Stimulated activated CD4-positive, alpha-beta T cell treated with anti-CD3 and anti-CD28 coated beads, TNF-alpha, amount 100 ng/mL, for 1 hour (primary cell): ENCODE data around the gene ETFBKMT.
A peak's percentile ranks its signal among the peaks of the same experiment; 100 is the strongest.

Experiments
- DNase-seq, 3 donors: peaks; one replicate each; pipeline ENCODE4 v3.0.0-alpha.2; 2020; ENCODE audit warnings: low read depth in 3 of 3, low spot score in 1 of 3

ETFBKMT gene, protein sequence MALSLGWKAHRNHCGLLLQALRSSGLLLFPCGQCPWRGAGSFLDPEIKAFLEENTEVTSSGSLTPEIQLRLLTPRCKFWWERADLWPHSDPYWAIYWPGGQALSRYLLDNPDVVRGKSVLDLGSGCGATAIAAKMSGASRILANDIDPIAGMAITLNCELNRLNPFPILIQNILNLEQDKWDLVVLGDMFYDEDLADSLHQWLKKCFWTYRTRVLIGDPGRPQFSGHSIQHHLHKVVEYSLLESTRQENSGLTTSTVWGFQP

DNA sequence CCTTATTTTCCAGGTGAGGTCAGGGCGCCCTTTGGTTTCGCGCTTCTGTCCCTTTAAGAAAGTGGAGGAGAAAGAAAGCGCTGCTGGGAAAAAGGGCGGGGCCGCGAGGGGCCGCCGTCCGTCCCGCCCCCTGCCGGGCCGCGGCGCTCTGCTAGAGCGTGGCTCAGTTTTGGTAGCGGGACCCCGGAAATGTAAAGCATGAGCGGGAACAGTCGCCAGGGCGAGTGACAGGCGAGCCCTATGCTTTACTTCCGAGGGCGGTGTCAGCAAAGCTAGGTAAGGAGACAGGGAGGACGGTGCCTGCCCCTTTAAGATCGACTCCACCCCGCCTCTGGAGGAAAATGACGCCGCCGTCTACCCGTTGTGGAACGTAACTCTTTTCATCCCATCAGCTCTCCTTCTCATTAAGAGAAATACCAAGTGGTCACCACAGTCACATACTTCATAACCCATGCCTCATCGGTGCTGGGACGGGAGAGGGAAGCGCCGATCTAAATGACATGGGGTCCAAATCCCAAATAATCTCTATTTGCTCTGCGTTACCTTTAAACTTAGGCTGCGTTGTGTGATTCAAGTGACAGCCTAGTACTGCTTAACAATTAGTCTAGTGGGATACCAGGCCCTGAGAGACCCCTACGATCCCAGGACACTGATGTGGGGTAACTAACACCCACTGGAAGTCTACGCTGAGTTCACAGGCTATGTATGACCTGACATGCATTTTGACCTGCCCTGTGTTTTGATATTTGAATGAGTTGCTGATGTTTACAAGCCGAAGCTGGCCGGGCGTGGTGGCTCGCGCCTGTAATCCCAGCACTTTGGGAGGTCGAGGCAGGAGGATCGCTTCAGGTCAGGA is at the start of gene ETFBKMT:
Gene ETFBKMT, plus strand, starts transcription at position 602 of the 856 bp plus-strand sequence. CDS start 2,266 bp downstream, outside the sequence.
- peak; percentile 77 to 81 (median 80) for DNase-seq

DNA sequence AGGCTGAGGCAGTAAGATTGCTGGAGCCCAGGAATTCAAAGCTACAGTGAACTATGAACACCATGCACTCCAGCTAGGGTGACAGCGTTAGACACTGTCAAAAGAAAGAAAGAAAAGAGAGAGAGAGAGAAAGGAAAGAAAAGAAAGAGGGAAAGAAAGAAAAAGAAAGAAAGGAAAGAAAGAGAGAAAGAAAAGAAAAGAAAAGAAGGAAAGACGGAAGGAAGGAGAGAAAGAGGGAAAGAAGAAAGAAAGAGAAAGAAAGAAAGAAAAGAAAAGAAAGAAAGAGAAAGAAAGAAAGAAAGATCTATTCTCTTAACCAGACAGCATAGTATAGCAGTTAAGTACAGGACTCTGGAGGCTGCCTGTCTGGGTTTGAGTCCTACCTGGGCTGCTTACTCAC is 46.7 kb upstream of the ETFBKMT start:
- DNase-seq: no peak

DNA sequence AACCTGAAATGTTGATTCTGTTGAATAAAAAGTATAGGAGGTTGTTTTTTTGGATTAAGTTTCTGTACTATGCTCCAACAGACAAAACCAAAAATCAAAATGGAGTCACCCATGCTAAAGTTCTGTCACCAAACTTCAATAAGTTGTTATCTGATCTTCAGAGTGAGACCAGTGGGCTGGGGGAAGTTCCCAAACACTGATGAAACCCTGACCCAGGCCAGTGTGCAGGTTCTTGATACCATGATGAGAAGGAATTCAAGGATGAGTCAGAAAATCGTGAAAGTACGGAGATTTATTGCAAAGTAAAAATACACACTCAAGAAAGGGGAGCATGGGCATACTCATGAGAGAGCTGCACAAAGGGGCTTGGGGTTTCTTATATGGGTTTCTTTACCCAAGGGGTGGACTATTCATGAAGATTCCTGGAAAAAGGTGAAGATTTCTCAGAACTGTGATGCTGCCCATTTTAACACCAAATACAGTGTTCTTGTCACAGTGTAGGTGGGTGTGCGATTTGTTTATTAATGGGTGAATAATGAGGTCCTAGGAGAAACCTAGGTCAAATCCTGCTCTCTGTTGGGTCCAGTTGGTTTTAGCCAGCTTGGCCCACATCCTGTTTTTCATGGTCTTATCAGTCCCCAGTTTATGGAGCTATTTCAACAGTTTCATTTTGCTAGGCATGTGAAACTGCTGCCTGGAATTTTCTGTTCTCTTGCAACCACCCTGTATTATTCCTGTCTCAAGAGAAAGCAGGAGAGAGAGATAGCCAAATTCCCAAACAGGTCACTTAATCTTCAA is 41.1 kb upstream of the ETFBKMT start:
- DNase-seq: no peak

DNA sequence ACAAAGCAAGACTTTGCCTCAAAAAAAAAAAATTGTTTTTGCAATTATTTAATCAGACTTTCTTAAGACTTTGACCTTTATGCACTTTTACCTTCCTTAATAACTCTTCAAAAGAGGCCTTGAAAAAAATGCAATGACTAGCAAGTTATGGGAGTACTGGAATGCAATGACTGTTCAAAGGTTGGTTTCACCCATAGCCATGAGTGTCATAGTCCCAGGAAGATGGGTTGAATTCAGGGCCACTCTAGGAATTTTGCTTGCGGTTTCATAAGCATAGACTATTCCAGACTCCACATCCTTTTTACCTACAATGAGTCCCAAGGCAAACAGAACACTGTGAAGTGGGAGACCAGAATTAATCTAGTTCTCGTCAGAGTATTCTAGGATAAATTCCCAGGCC is 39.2 kb upstream of the ETFBKMT start:
- DNase-seq: no peak

DNA sequence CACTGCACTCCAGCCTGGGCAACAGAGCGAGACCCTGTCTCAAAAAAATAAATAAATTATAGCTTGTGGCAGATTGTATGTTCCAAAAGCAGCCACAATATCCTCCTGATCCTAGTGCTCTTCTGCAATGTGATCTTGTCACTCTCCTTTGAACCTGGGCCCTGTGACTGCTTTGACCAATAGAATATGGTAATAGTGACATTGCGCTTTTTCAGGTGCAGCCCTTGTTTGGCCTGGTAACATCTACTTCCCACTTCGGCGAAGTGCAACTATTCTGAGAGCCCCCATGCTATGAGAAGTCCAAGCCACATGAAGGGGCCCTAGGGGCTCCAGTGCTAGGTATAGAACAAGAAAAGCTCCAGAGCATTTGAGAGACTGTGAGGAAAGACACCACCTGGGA is 37.5 kb upstream of the ETFBKMT start:
- no peak for DNase-seq

DNA sequence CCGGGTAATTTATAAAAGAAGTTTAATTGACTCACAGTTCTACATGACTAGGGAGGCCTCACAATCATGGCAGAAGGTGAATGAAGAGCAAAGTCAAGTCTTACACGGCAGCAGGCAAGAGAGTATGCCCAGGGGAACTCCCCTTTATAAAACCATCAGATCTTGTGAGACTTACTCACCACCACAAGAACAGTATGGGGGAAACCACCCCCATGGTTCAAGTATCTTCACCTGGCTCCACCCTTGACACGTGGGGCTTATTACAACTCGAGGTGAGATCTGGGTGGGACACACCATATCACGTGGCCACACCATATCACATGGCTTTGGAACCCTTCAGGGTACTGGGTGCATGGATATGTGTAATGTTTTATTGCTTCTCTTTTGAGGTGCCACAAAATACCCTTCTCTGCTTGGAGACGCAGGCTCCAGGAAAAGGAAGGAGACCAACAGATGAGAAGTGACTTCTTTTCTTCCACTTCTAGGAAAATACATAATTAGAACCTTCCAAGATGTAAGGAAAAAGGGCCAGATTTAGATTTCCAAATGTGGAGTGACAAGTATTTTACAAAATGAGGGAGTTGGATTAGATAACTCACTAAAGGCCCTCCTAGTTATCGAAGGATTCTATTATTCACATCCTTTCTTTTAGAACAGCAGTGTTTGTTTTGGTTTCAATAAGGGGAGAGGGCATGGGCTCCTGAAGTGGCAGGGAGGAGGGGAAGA is 33.1 kb upstream of the ETFBKMT start:
- no peak for DNase-seq

DNA sequence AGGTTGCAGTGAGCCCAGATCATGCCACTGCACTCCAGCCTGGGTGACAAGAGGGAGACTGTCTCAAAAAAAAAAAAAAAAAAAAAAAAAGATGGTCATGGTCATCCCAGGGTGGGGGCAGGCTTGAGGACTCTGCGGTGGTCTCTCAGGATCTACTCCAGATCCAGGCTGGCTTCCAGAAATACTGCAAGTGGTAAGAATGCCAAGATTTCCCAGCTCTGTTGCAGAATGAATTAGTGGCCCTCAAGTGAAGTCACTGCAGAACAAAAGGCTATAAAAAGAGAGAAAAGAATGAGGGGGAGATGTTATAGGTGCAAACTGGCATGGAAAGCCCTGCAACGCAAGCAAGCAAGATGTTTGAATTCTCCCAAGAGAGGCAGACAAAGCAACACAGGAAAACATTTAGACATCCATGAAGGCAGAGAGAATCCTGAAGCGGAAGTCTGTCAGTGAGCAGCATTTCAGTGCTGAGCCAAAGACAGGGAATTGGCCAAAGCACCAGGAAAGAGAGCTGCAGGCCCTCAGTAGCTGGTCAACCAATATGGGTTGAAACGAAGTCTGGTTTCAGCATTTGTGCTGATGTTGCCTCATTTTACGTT is 31.9 kb upstream of the ETFBKMT start:
- DNase-seq: no peak

DNA sequence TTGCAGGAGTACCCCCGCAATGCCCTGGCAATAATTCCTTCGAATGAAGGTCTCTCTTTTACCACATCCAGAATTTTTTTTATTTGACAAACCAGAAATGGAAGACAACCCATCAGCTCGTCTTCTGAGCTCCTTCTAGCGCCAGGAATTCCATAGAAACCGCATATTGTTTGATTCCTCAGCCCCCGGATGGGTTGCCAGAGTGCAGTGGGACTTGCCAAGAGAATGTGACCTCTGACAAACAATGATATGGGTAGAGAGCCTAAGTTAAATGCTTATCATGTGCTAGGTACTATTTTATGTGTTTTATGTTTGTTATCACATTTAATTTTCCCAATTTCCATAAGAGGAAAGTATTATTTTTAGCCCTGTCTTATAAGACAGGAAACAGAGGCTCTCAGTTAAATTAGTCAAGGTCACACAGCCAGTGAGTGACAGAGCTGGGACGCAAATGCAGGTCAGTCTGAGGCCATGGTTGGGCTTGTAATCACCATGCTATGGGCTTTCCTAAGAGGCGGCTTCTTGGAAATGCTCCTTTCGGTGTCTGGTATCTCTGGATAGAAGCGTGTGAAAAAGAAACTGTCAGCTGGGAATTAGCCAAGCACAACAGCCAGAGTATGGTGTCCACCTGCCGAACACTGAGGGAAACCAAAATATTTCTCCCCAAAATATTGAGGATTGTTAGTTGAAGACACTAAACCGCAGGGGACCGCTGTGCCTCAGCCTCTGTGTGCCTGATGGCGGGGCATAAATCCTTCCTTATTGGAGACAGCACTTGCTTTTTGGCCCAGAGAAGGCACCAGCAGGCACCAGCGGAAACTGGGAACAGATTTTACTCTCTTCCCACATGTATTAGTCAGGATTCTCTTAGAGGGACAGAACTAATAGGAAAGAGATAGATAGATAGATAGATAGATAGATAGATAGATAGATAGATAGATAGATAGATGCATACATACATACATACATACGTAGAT is 29.4 kb upstream of the ETFBKMT start:
- no peak for DNase-seq

DNA sequence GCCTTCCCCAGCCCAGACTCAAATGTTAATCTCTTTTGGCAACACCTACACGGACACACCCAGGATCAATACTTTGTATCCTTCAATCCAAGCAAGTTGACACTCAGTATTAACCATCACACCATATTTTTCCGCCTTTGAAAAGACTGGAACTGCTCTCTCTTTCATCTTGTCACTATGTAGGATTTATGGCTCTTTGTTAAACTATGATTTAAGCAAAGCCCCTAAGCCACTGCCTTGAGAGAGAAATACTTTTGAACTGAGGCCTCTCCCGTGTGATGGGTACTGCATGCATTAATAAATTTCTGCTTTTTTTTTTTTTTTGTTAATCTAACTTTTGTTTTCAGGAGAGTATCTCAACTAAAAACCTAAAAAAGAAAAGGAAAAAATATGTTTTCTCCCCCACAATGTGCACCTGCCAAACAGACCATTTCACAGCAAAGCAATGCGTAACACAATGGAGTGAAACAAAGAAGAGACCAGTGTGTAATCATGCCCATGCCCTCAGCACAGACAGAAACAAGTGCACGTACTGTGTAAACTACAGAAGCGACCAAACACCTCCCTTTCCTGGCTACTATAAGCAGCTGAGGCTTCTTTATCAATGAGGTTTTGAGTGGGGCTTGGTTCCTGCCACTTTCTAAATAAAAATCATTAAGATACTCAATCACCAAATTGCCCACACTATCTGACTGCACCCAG is 28.3 kb upstream of the ETFBKMT start:
- DNase-seq: no peak

DNA sequence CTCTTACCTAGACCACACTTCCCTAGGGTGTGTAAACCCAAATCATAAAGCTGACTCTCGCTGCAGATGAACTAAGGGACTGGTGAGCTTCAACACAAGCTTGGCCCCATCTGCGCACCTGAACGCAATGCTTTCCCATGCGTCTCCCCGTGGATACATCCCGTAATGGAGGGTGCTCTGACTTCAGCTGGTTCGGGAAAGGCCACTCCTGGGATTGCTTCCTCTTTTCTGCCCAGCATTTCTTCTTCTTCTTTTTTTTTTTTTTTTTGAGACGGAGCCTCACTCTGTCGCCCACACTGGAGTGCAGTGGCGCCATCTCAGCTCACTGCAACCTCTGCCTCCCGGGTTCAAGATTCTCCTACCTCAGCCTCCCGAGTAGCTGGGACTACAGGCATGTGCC is 27.7 kb upstream of the ETFBKMT start:
- DNase-seq: no peak

DNA sequence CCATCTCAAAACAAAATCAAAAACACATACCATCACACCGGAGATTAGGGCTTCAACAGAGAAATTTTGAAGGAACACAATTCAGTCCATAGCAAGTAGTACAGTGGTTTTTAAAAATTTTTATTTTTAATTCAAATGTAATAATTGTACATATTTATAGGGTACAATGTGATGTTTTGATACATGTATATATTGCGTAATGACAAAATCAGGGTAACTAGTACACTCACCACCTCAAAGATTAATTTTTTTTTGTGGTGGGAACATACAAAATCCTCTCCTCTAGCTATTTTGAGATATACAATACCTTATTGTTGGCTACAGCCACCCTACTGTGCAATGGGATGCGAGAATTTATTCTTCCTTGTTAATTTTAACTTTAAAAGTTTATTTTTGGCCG is 26.0 kb upstream of the ETFBKMT start:
- DNase-seq: no peak

DNA sequence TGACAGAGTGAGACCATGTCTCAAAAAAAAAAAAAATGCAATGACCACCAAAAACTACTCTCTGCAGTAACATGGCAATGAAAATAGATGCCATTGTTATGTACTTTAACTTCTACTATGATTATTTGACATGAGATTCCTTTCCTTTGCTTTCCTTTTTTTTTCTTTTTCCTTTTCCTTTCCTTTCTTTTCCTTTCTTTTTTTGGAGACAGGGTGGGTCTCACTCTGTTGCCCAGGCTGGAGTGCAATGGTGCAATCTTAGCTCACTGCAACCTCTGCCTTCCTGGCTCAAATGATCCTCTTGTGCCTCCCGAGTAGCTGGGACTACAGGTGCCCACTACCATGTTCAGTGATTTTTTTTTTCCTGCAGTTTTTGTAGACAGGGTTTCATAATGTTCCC is 24.9 kb upstream of the ETFBKMT start:
- no peak for DNase-seq

DNA sequence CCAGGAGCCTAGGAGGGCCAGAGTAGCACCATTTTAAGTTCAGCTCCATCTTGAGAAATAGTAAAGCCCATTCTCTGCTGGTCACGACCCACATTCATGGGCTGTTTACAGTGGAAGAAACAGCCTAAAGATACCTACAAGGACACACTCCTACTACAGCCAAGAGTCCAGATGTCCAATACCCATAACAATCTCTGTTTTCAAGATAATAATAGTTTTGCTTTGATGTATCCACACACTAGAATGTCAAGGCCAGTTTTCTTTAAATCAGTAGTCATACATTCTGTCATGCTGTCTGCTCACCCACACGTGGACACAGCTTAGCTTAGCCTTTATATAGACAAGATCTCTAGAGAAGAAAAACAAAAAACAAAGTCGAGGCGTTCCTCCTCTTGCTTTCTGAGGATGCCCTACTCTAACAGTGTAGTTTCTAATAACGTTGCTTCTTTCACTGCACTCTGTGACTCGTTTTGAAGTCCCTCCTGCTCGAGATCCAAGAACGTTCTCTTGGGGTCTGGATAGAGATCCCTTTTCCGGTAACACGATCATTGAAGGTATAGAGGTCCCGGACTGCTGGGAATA is 17.9 kb upstream of the ETFBKMT start:
- no peak for DNase-seq

DNA sequence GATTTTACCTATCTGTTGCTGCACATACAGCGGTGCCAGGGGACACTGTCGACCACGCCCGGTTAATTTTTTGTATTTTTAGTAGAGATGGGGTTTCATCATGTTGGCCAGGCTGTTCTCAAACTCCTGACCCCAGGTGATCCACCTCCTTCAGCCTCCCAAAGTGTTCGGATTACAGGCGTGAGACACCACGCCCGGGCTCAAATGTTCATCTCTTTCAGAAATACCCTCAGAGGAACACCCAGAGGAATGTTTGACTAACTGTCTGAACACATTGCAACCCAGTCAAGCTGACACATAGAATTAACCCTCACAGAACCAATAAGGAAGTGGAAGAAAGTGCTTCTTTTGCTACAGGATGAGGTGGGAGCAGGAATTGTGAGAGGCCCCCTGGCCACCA is 15.0 kb upstream of the ETFBKMT start:
- no peak for DNase-seq

DNA sequence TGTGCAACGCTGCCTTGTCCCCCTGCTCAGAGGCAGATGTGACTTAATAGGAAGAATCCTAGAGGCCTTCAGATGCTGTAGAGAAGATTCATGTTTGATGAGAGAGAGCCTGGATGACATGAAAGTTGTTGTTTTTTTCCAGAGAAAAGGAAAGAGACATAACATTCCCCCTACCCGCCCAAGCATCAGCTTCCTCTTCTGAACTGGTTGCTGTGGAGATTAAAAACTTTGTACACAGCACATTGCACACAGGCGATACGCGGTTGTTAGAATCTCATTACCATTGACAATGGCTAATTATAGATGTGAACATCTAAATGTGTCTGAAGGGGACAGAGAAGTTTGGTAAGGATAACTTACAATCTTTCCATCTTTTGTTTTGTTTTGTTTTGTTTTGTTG is 13.6 kb upstream of the ETFBKMT start:
- no peak for DNase-seq

DNA sequence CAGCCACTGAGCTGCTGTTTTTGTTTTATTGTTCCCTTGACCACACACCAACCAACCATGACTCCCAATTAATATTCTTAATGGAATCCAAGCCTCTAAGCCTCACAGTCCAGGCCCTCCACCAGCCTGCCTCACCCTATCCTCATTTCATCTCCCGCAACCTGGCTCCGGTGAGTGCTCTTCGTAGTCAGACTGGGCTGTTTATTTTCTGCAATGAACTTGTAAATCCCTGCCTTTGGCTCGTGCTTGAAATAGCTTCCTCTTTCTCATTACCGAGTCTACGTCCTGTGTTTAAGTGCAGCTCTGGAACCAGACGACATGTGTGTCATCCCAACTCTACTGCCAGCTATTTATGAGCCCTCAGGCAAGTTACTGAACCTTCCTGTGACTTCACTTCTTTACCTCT is 12.4 kb upstream of the ETFBKMT start:
- DNase-seq: no peak

DNA sequence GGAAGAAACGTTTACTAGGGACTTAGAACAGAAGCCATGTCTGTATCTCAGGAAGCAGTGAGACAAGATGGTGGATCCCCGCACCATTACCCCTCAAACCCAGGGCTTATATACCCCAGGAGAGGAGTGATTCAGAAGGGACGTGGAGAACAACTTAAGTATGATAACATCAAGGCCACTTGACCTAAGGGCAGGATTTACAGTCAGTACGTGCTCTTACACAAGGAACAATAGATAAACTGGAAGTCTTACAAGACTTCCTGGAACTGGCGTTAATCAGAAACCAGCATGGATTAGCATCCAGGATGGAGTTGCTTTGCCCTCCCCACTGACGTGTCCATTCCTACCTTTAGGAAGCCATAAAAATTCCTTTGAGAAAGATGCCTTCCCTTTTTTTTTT is 8.6 kb upstream of the ETFBKMT start:
- DNase-seq: no peak

DNA sequence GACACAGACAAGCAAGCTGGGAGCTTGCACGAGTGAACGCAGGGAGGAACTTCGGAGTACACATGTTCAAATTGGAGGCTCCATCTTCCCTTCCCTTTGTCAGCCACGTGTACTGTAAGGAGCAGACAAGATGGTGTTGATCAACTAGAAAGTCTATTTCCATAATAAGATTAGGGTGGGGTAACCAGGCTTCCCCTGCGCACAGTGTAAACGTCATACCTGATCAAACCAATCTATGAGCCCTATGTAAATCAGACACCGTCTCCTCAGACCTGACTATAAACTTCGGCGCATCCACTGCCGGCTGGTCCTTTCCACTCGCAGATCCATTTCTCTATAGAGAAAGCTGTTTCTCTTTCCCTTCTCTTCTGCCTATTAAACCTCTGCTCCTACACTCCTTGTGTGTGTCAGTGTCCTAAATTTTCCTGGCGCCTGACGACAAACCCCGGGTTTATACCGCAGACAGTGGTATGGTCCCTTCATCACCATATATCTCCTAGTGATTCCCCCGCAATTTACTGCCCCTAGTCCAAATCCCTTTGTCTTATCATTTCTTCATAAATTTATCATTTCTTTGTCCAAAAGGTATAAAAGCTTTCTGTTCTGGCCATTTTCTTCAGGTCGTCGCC is 7.5 kb upstream of the ETFBKMT start:
- no peak for DNase-seq
